GM21529 (cell line): ENCODE data around the gene PCDHGC3.
"Not testable (repeated sequence)": the region's sequence is repeated elsewhere in the genome, so short reads cannot be mapped to it uniquely, and the experiment has no call there.

ENCODE experiments used
- ATAC-seq: cut with Tn5 transposase; IDR thresholded peaks from one replicate; pipeline ENCODE4 v1.9.1; 2021; ENCODE audit not compliant: unreplicated experiment

The PCDHGC3 gene

GRCh38 chr5:141475625-141476131 lies at the start of gene PCDHGC3:
TSS of gene PCDHGC3 (plus strand) at chr5:141475966. CDS start at chr5:141476117, 151 bp downstream.
- ATAC-seq, result peak; percentile 98

GRCh38 chr5:141427783-141428426 lies 47.9 kb upstream of the PCDHGC3 start:
- no peak for ATAC-seq

GRCh38 chr5:141430332-141431113 lies 45.2 kb upstream of the PCDHGC3 start, which contains the start of gene PCDHGA12:
TSS of gene PCDHGA12 (plus strand) at chr5:141430507. CDS start at chr5:141430760, 253 bp downstream.
- peak; percentile 93 for ATAC-seq

- peak; percentile 32 for ATAC-seq
Observed at GRCh38 chr5:141431286-141431685, 44.5 kb upstream of the PCDHGC3 start.

GRCh38 chr5:141432308-141432707 lies 43.5 kb upstream of the PCDHGC3 start:
- ATAC-seq, result not testable (repeated sequence)

DNA sequence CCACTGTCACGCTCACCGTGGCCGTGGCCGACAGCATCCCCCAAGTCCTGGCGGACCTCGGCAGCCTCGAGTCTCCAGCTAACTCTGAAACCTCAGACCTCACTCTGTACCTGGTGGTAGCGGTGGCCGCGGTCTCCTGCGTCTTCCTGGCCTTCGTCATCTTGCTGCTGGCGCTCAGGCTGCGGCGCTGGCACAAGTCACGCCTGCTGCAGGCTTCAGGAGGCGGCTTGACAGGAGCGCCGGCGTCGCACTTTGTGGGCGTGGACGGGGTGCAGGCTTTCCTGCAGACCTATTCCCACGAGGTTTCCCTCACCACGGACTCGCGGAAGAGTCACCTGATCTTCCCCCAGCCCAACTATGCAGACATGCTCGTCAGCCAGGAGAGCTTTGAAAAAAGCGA lies 43.0 kb upstream of the PCDHGC3 start:
- not testable (repeated sequence) for ATAC-seq

GRCh38 chr5:141434006-141434405 lies 41.8 kb upstream of the PCDHGC3 start:
- ATAC-seq, result no peak

DNA sequence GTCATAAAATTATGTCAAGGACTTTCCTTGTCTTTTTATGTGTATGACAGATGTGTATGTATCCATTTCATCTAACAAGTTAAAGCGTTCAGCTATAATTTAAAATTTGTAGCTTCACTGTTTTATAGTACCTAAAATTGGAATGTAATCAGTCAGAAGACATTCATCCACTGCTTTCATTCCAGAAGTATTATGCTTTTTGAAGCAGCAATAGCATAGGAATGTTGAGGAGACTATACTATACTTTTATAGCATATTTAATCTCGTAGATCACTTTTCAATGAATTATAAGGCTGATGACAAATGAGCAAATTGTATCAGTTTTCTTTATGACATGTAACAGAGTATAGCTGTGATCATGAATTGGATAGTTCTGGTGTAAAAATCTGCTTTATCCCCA lies 38.5 kb upstream of the PCDHGC3 start:
- ATAC-seq, result no peak

- ATAC-seq, result no peak
Observed at GRCh38 chr5:141439411-141440141, 36.2 kb upstream of the PCDHGC3 start.

DNA sequence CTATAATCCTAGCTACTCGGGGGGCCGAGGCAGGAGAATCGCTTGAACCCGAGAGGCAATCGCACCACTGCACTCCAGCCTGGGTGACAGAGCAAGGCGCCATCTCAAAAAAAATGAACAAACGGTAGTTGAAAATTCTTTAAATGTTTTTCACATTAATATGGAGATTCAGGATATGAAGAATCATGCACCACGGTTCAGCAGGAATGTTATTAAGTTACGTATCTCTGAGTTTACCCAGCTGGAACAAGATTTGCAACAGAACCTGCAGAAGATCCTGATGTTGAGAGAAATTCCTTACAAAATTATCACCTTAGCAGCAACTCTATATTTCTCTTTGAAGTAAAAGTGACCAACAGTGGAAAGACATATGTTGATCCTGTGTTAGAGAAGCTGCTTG lies 35.4 kb upstream of the PCDHGC3 start:
- no peak for ATAC-seq

- no peak for ATAC-seq
Observed at GRCh38 chr5:141441571-141442170, 34.1 kb upstream of the PCDHGC3 start.

DNA sequence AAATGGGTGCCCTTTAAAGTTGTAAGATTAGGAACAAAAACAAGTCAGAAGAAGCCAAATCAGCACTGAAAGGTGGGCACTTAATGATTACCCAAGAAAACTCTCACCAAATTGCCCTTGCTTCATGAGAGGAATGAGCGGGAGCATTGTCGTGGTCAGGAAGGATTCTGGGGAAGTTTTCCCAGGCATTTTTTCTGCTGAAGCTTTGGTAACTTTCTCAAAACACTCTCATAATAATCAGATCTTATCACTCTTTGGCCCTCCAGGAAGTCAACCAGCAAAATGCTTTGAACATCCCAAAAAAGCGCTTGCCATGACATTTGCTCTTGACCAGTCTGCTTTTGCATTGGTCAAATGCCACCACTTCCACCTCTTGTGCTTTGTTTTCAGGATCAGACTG lies 10.4 kb upstream of the PCDHGC3 start:
- no peak for ATAC-seq

GRCh38 chr5:141476132-141476911 lies 556 bp downstream of the PCDHGC3 start:
- peak; percentile 25 for ATAC-seq

DNA sequence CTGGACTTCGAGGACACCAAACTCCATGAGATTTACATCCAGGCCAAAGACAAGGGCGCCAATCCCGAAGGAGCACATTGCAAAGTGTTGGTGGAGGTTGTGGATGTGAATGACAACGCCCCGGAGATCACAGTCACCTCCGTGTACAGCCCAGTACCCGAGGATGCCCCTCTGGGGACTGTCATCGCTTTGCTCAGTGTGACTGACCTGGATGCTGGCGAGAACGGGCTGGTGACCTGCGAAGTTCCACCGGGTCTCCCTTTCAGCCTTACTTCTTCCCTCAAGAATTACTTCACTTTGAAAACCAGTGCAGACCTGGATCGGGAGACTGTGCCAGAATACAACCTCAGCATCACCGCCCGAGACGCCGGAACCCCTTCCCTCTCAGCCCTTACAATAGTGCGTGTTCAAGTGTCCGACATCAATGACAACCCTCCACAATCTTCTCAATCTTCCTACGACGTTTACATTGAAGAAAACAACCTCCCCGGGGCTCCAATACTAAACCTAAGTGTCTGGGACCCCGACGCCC lies 1.3 kb downstream of the PCDHGC3 start:
- ATAC-seq, result no peak

DNA sequence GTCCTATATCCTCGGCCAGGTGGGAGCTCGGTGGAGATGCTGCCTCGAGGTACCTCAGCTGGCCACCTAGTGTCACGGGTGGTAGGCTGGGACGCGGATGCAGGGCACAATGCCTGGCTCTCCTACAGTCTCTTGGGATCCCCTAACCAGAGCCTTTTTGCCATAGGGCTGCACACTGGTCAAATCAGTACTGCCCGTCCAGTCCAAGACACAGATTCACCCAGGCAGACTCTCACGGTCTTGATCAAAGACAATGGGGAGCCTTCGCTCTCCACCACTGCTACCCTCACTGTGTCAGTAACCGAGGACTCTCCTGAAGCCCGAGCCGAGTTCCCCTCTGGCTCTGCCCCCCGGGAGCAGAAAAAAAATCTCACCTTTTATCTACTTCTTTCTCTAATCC lies 2.0 kb downstream of the PCDHGC3 start:
- no peak for ATAC-seq

- ATAC-seq, result no peak
Observed at GRCh38 chr5:141478321-141478945, 2.7 kb downstream of the PCDHGC3 start.

DNA sequence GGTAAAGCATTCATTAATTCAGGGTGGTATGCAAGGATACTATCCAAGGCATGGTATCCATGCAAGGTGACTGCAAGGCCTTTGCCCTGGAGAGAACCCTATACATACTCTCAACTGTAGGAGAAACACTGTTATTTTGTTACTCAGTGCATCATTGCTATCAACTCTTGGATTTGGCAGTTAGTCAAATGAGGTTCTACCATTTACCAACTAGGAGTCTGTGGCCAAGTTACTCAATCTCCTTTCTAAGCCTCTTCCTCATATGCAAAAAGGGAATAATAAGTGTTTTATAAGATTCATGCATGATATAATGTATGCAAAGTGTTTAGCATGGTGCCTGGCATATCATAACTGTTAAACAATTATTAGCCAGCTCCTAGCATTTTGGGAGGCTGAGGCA lies 4.0 kb downstream of the PCDHGC3 start:
- no peak for ATAC-seq

GRCh38 chr5:141483902-141484301 lies 8.1 kb downstream of the PCDHGC3 start:
- ATAC-seq, result no peak

DNA sequence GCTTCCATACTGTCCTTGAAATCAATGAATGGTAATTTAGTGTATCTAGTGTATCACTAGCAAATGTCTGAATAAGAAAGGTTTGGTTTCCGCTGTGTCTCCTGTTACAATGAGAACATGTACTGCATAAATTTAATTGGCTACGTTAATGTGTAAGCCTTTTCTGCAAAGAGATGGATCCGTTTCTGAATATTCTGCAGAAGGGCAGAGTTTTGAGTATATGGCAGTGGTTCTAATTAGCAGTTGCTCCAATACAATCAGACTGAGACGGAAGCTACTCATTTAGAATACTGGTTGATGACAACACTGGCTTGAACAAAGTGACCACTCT lies 8.5 kb downstream of the PCDHGC3 start:
- no peak for ATAC-seq
